GM12872 (cell line): ENCODE results near the gene TOB2.

Experiments used
- CTCF ChIP-seq: IDR thresholded peaks from 3 replicates; pipeline ENCODE4 v1.5.1; 2011; ENCODE audit warnings: low read depth, mild to moderate bottlenecking, low read length, moderate library complexity; ENCODE audit not compliant: insufficient read depth

The TOB2 gene

GRCh38 chr22:41425660-41426365, 20.8 kb downstream of the TOB2 start:
- TF ChIP-seq CTCF: no peak

- no peak for TF ChIP-seq CTCF
Measured at GRCh38 chr22:41418717-41419116, 27.9 kb downstream of the TOB2 start.

GRCh38 chr22:41417622-41418390, 28.8 kb downstream of the TOB2 start:
- no peak for TF ChIP-seq CTCF

GRCh38 chr22:41415554-41415953, 31.0 kb downstream of the TOB2 start:
- TF ChIP-seq CTCF: no peak

- TF ChIP-seq CTCF: no peak
Measured at GRCh38 chr22:41411021-41411851, 35.4 kb downstream of the TOB2 start.

- no peak for TF ChIP-seq CTCF
Measured at GRCh38 chr22:41410311-41410751, 36.3 kb downstream of the TOB2 start.

GRCh38 chr22:41408665-41409064, 37.9 kb downstream of the TOB2 start:
- no peak for TF ChIP-seq CTCF
